22Rv1 (cell line): ENCODE measurements around the gene PNRC1.
"Not testable (repeated sequence)": the region's sequence is repeated elsewhere in the genome, so short reads cannot be mapped to it uniquely, and the experiment has no call there.

Experiments used
- H3K27ac ChIP-seq: fragments of 450-650 bp; 2 replicates; pipeline ENCODE4 v1.5.1; 2017
- ZFX ChIP-seq: fragments of 450-650 bp; IDR thresholded peaks from 2 replicates; pipeline ENCODE4 v1.6.1; 2017; ENCODE audit warnings: antibody characterized with exemption, borderline replicate concordance
- TF ChIP-seq, protein P1 (sequence below): fragments of 450-650 bp; IDR thresholded peaks from 2 replicates; pipeline ENCODE4 v1.5.1; 2017; ENCODE audit warnings: mild to moderate bottlenecking

Gene PNRC1

GRCh38 chr6:89063881-89064280 is 16.7 kb upstream of the PNRC1 start:
- TF ChIP-seq, protein P1, sequence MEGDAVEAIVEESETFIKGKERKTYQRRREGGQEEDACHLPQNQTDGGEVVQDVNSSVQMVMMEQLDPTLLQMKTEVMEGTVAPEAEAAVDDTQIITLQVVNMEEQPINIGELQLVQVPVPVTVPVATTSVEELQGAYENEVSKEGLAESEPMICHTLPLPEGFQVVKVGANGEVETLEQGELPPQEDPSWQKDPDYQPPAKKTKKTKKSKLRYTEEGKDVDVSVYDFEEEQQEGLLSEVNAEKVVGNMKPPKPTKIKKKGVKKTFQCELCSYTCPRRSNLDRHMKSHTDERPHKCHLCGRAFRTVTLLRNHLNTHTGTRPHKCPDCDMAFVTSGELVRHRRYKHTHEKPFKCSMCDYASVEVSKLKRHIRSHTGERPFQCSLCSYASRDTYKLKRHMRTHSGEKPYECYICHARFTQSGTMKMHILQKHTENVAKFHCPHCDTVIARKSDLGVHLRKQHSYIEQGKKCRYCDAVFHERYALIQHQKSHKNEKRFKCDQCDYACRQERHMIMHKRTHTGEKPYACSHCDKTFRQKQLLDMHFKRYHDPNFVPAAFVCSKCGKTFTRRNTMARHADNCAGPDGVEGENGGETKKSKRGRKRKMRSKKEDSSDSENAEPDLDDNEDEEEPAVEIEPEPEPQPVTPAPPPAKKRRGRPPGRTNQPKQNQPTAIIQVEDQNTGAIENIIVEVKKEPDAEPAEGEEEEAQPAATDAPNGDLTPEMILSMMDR: no peak
- no peak for TF ChIP-seq ZFX
- no peak overlapping the region for H3K27ac ChIP-seq

DNA sequence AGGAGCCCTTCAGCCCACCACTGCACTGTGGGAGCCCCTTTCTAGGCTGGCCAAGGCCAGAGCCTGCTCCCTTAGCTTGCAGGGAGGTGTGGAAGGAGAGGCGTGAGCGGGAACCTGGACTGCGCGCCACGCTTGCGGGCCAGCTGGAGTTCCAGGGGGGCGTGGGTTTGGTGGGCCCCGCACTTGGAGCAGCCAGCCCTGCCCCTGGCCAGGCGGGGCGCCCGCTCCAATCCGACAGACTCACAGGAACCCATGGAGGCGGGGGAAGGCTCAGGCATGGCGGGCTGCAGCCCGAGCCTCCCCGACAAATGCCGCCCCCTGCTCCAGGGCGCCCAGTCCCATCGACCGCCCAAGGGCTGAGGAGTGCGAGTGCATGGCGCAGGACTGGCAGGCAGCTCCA is 15.6 kb upstream of the PNRC1 start:
- H3K27ac ChIP-seq: not testable (repeated sequence)

- not testable (repeated sequence) for H3K27ac ChIP-seq
Measured at GRCh38 chr6:89066121-89066520, 14.4 kb upstream of the PNRC1 start.

DNA sequence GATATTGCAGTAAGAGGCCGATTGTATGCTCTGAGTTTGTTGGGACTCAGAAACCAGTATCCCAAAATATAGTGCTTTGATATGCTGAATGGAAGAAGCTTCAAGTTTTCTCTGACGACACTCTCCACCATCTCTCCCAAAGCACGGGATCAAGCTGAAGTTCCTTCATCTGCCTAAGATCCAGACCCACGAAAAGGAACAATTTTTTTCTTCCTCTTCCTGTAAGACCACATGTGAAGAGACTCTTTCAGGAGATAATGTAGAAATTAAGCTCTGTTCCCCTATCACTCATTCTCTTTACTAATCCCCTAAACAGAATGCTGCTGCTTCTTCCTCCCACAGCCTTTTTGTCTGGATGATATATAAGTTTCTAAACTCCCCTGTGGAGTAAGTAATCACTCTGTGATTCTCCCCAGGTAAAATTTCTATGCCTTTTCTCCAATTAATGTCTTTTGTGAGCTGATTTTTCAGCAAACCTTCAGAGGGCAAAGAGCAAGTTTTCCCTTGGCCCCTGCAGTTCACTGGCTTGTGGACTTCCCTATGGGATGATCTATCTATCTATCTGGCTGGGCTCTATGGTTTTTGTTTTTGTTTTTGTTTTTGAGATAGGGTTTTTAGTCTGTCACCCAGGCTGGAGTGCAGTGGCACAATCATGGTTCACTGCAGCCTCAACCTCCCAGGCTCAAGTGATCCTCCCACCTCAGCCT is 13.5 kb upstream of the PNRC1 start:
- no peak overlapping the region for H3K27ac ChIP-seq

GRCh38 chr6:89067796-89068195 is 12.8 kb upstream of the PNRC1 start:
- TF ChIP-seq, protein P1: no peak
- TF ChIP-seq ZFX: no peak
- H3K27ac ChIP-seq: no peak overlapping the region

More for the DNA sequence above, 13.5 kb upstream of the PNRC1 start:
- TF ChIP-seq, protein P1: no peak
- TF ChIP-seq ZFX: no peak

GRCh38 chr6:89068695-89069094 is 11.9 kb upstream of the PNRC1 start:
- no peak for TF ChIP-seq ZFX
- TF ChIP-seq, protein P1: no peak
- H3K27ac ChIP-seq: no peak overlapping the region

GRCh38 chr6:89069536-89070163 is 10.9 kb upstream of the PNRC1 start:
- H3K27ac ChIP-seq: no peak overlapping the region
- TF ChIP-seq ZFX: no peak
- TF ChIP-seq, protein P1: no peak

- TF ChIP-seq ZFX: no peak
- TF ChIP-seq, protein P1: no peak
Measured at GRCh38 chr6:89071036-89071435, 9.5 kb upstream of the PNRC1 start.

More at GRCh38 chr6:89071036-89071435, 9.5 kb upstream of the PNRC1 start:
- no peak overlapping the region for H3K27ac ChIP-seq
